ENCODE results near the gene GINS3.

DNA sequence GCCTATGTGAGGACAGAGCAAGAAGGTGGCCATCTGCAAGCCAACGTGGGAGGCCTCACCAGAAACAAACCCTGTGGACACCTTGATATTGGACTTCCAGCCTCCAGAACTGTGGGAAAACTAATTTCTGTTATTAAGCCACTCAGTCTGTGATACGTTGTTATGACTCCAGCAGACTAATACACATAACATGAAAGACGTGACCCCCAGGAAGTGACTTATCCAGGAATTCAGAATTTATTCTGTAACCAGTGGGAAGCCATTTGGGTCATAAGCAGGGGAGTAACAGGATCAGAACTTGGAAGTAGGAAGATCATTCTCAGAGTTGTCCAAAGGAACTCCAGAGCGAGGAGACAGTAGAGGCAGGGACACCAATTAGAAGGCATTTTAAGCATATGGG is 12.5 kb upstream of the GINS3 start:
- TF ChIP-seq, protein P1, sequence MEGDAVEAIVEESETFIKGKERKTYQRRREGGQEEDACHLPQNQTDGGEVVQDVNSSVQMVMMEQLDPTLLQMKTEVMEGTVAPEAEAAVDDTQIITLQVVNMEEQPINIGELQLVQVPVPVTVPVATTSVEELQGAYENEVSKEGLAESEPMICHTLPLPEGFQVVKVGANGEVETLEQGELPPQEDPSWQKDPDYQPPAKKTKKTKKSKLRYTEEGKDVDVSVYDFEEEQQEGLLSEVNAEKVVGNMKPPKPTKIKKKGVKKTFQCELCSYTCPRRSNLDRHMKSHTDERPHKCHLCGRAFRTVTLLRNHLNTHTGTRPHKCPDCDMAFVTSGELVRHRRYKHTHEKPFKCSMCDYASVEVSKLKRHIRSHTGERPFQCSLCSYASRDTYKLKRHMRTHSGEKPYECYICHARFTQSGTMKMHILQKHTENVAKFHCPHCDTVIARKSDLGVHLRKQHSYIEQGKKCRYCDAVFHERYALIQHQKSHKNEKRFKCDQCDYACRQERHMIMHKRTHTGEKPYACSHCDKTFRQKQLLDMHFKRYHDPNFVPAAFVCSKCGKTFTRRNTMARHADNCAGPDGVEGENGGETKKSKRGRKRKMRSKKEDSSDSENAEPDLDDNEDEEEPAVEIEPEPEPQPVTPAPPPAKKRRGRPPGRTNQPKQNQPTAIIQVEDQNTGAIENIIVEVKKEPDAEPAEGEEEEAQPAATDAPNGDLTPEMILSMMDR (IDR thresholded peaks at IDR 0.05), result no peak
- TF ChIP-seq ESRRA (CRISPR knock-in tag; IDR thresholded peaks at IDR 0.05; ENCODE audit: borderline replicate concordance) (no peak), ZNF121 (CRISPR knock-in tag; IDR thresholded peaks at IDR 0.05) (no peak)
